Lung microvascular endothelial cell (primary cell): ENCODE measurements around the gene CFTR. TPM values are rescaled to one million over a fixed set of nuclear protein-coding genes. Genes with fewer than 3 reads are reported as not detected.
"Not testable (repeated sequence)": the region's sequence is repeated elsewhere in the genome, so short reads cannot be mapped to it uniquely, and the experiment has no call there.

Source experiments
- DNase-seq, 2 donors: peaks; one replicate each; pipeline versions ENCODE4 v3.0.0 to v3.0.0-alpha.2; 2010; ENCODE audit warnings: low read depth in 2 of 2
- total RNA-seq: library from RNA; depleted of rRNA; stranded (reverse); fragments of >200 nt; gene quantifications from 2 replicates; pipeline ENCODE4 v1.2.1, GENCODE V29; 2014

The CFTR gene
- total RNA-seq, 1 donor from 2014 or later = not detected

DNA sequence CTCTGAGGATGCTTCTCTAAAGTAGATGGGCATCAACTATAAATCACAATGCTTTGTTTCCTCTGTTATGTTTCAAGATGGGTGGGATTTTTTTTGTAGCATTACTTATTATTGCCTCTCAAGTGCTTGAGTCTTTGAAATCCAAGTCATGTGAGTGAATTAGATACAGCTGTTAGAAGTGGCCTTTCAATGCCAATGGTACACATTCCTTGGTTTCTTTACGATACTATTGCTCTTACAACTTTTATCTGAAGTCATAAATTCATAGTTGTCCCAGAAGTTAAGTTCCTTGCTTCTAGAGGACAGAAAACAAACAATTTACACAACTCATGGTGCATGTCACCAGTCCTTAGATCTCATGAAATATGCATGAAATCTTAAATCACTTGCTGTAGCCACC, 15.5 kb downstream of the CFTR start:
- no peak for DNase-seq

DNA sequence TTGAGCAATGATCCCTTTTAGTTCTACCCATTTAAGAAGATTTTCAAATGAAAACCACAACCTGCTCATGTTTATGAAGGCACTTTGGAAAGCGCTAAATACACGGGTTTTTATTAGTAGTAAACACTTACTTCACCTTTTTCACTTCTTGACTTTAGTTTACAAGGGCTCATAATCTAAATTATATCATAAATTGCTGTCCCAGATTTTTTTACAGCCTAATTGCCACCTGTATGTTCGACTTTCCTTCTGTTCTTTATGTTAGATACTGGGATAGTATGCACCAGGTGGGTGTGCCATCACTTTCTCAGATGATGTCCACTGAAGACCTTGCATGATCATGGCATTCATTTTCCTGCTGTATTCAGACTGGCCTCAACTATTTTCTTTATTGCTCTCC, 22.5 kb downstream of the CFTR start:
- no peak for DNase-seq

DNA sequence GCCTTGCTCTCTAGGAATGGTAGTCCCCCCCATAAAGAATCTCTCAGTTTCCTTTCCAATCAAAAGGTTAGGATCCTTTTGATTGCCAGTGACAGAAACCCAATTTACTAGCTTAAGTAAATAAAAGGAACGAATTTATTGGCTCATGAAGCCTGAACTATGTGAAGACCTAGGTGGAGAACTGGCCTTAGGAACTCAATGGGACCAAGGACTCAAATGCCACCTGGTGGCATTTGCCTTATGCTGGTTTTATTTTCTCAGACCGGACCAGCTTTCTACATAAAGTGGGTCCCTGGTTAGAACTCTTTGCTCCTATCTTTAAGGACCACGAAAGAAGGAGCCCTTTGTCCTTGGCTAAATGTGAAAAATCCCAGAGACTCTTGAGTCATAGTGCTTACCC, 25.4 kb downstream of the CFTR start:
- no peak for DNase-seq

GRCh38 chr7:117508676-117509075, 28.9 kb downstream of the CFTR start:
- DNase-seq = no peak

DNA sequence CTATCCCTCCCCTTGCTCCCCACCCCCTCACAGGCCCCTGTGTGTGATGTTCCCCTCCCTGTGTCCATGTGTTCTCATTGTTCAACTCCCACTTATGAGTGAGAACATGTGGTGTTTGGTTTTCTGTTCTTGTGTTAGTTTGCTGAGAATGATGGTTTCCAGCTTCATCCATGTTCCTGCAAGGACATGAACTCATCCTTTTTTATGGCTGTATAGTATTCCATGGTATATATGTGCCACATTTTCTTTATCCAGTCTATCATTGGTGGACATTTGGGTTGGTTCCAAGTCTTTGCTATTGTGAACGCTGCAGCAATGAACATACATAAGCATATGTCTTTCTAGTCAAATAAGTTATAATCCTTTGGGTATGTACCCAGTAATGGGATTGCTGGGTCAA, 37.4 kb downstream of the CFTR start:
- not testable (repeated sequence) for DNase-seq

- no peak for DNase-seq
These were observed 50.6 kb downstream of the CFTR start for GRCh38 chr7:117530390-117530789.

- no peak for DNase-seq
These were observed 51.9 kb downstream of the CFTR start for GRCh38 chr7:117531595-117532244.

DNA sequence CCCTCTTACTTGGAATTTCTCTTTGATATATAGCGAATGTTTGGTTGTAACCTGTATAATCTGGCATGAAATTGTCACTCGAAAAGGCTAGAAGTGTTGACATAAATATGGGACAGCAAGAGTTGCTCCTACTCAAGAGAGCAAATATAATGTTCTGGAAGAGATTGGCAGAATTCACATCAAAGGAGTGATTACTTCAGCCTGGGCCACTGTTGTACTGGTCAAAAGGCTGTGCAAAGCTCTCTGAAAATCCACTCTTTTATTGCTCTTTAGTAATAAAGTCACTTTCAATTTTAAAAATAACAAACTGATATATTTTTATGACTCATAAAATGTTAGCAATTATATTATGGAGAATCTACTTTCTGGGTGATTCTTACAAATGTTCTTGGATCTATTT, 58.2 kb downstream of the CFTR start:
- DNase-seq = no peak

- DNase-seq = no peak
These were observed 64.2 kb downstream of the CFTR start for GRCh38 chr7:117544061-117544460.

DNA sequence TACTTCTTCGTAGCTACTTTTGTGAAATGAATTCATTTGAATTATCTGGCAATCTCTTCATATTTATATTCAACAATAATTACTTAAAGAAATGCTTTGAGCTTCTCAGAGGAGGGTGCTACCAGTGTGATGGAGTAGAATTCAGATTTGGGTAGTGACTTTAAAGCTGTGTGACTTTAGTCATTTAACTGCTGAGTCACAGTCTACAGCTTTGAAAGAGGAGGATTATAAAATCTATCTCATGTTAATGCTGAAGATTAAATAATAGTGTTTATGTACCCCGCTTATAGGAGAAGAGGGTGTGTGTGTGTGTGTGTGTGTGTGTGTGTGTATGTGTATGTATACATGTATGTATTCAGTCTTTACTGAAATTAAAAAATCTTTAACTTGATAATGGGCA, 68.2 kb downstream of the CFTR start:
- no peak for DNase-seq

- no peak for DNase-seq
These were observed 70.8 kb downstream of the CFTR start for GRCh38 chr7:117550625-117551024.

DNA sequence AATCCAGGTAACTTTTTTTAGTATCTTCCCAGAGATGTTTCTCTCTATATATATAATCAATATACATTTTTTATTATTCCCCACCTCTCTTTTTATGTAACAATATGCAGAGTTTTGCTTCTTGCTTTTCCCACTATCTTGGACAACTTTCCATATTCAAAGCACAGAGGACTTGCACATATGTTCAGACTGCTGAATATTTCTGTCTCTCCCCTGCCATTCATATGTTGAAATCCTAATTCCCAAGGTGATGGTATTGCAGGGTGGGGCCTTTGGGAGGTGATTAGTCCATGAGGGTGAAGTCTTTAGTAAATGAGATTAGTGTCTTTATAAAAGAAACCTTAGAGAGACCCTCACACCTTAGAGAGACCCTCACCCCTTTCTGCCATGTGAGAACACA, 72.8 kb downstream of the CFTR start:
- DNase-seq = no peak

- no peak for DNase-seq
These were observed 75.4 kb downstream of the CFTR start for GRCh38 chr7:117555260-117555659.

DNA sequence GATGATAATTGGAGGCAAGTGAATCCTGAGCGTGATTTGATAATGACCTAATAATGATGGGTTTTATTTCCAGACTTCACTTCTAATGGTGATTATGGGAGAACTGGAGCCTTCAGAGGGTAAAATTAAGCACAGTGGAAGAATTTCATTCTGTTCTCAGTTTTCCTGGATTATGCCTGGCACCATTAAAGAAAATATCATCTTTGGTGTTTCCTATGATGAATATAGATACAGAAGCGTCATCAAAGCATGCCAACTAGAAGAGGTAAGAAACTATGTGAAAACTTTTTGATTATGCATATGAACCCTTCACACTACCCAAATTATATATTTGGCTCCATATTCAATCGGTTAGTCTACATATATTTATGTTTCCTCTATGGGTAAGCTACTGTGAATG, 79.6 kb downstream of the CFTR start:
- no peak for DNase-seq

DNA sequence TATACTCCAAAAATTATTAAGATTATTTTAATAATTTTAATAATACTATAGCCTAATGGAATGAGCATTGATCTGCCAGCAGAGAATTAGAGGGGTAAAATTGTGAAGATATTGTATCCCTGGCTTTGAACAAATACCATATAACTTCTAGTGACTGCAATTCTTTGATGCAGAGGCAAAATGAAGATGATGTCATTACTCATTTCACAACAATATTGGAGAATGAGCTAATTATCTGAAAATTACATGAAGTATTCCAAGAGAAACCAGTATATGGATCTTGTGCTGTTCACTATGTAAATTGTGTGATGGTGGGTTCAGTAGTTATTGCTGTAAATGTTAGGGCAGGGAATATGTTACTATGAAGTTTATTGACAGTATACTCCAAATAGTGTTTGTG, 80.2 kb downstream of the CFTR start:
- DNase-seq = no peak

DNA sequence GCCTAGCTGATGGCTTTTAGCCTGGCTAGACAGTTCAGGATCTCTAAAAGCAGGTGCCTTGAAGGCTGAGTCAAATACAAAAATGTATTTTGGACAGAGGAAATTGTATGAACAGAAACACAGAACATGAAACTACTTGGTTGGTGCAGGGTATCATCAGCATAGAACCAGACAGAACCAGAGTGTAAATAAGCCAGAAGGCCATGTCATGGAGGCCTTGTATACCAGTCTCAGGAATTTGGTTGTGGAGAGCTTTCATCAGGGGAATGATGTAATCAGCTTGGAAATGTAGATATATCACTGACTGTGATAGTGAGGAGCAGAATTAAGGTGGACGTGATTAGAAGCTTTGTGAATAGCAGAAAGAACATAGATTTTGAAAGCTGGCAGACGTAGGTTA, 82.9 kb downstream of the CFTR start:
- DNase-seq = no peak

GRCh38 chr7:117564080-117564479, 84.3 kb downstream of the CFTR start:
- DNase-seq = no peak

- no peak for DNase-seq
These were observed 84.8 kb downstream of the CFTR start for GRCh38 chr7:117564627-117565026.

DNA sequence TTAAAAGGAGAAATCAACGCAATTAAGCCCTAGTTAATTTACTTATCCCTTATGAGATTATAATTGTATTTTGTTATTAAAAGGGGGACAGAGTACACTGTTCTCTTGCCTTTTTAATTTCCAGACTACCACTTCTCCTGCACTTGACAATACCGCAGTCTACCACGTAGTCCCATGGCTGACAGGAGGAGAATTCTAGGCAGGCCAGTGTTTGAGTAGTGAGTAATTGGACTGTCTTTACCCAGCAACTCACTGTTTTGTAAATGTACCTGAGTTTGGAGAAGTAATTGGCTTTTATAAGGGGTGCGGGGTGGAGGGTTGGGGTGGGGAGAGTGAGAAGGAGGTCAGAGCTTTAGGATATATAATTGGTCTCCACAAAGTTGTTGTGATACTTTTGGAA, 85.4 kb downstream of the CFTR start:
- no peak for DNase-seq

GRCh38 chr7:117567781-117568180, 88.0 kb downstream of the CFTR start:
- DNase-seq = no peak

- DNase-seq = no peak
These were observed 93.2 kb downstream of the CFTR start for GRCh38 chr7:117572856-117573620.

GRCh38 chr7:117581424-117581823, 101.6 kb downstream of the CFTR start:
- DNase-seq = no peak

DNA sequence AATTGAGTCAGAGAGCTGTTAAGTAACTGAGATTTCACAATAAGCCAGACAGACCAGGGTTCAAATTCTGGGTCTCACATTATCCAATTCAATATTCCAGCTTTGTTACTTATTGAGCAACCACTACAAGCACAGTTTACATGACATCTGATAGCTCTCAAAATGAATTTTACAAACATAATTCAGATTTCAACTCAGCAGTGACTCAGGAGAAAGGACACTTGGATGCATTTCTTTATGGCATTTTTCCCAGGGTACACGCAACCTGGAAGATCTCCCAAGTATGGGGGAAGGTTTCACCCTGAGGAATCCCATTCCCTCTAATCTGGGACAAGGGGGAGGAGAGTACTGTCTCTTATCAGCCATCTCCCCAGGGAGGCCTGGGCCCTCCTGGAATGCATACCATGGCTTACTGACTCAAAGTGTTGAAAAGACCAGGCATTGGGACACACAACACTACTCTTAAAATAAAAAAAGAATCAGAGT, 102.4 kb downstream of the CFTR start:
- DNase-seq = no peak
